Neural cell (in vitro differentiated cells): ENCODE data around the gene C1QB. TPM values are rescaled to one million over a fixed set of nuclear protein-coding genes. Genes with fewer than 3 reads are reported as not detected.
A peak's percentile ranks its signal among the peaks of the same experiment; 100 is the strongest.

ENCODE experiments used
- H2AFZ ChIP-seq: fragments of 200-600, 300-800 bp; sonication (generic), shearing (Covaris generic); 2 replicates; pipeline ENCODE4 v1.6.0; 2014; ENCODE audit warnings: low read depth, mild to moderate bottlenecking, antibody characterized with exemption, low read length, moderate library complexity
- H3F3A ChIP-seq: fragments of 200-600 bp; shearing (Covaris generic); 2 replicates; pipeline ENCODE4 v1.6.1; 2016; ENCODE audit warnings: mild to moderate bottlenecking, moderate library complexity, mixed read lengths, antibody characterized with exemption, low read length; ENCODE audit not compliant: insufficient read depth, poor library complexity, severe bottlenecking
- H3K27ac ChIP-seq: fragments of 200-600, 300-800 bp; sonication (generic), shearing (Covaris generic); 2 replicates; pipeline ENCODE4 v1.5.1; 2014; ENCODE audit warnings: mild to moderate bottlenecking, low read length, moderate library complexity
- H3K27me3 ChIP-seq: fragments of 300-800, 200-600 bp; sonication (generic), shearing (Covaris generic); 2 replicates; pipeline ENCODE4 v1.6.0; 2014; ENCODE audit warnings: mild to moderate bottlenecking, low read depth, low read length, moderate library complexity; ENCODE audit not compliant: insufficient read depth
- H3K36me3 ChIP-seq: fragments of 300-800, 200-600 bp; sonication (generic), shearing (Covaris generic); 2 replicates; pipeline ENCODE4 v1.5.1; 2014; ENCODE audit warnings: mild to moderate bottlenecking, antibody characterized with exemption, low read length, moderate library complexity; ENCODE audit not compliant: insufficient read depth
- H3K4me2 ChIP-seq: fragments of 300-800, 200-600 bp; sonication (generic), shearing (Covaris generic); 2 replicates; pipeline ENCODE4 v1.6.0; 2014; ENCODE audit warnings: mild to moderate bottlenecking, low read length
- H3K4me3 ChIP-seq: fragments of 300-800, 200-600 bp; sonication (generic), shearing (Covaris generic); 2 replicates; pipeline ENCODE4 v1.5.1; 2014; ENCODE audit warnings: mild to moderate bottlenecking, low read length, moderate library complexity
- H3K79me2 ChIP-seq: fragments of 200-600 bp; shearing (Covaris generic); replicated peaks from 2 replicates; pipeline ENCODE4 v1.6.0; 2014; ENCODE audit warnings: mild to moderate bottlenecking, low read length, moderate library complexity; ENCODE audit not compliant: insufficient read depth
- H3K9ac ChIP-seq: fragments of 300-800, 200-600 bp; sonication (generic), shearing (Covaris generic); 2 replicates; pipeline ENCODE4 v1.6.1; 2016; ENCODE audit warnings: mild to moderate bottlenecking, low read length, mixed read lengths
- H3K9me2 ChIP-seq: fragments of 200-600 bp; shearing (Covaris generic); 2 replicates; pipeline ENCODE4 v1.6.1; 2016; ENCODE audit warnings: mild to moderate bottlenecking, low read length, mixed read lengths; ENCODE audit not compliant: insufficient read depth
- H3K9me3 ChIP-seq: fragments of 200-600, 300-800 bp; sonication (generic), shearing (Covaris generic); 2 replicates; pipeline ENCODE4 v1.6.1; 2016; ENCODE audit warnings: mild to moderate bottlenecking, mixed run types, low read length, moderate library complexity, mixed read lengths
- H4K20me1 ChIP-seq: fragments of 200-600 bp; shearing (Covaris generic); 2 replicates; pipeline ENCODE4 v1.6.1; 2016; ENCODE audit warnings: mild to moderate bottlenecking, mixed run types; ENCODE audit not compliant: insufficient read depth
- EP300 ChIP-seq: fragments of 450-650 bp; conservative IDR thresholded peaks from 2 replicates; pipeline ENCODE4 v1.6.1; 2014; ENCODE audit warnings: antibody characterized with exemption, mild to moderate bottlenecking, moderate library complexity; ENCODE audit not compliant: poor library complexity, severe bottlenecking
- EZH2 ChIP-seq: fragments of 200-600, 300-800 bp; shearing (Covaris generic), sonication (generic); IDR thresholded peaks from 2 replicates; pipeline ENCODE4 v1.6.1; 2014; ENCODE audit warnings: antibody characterized with exemption, low read length, borderline replicate concordance, mild to moderate bottlenecking; ENCODE audit not compliant: insufficient read depth, poor library complexity, severe bottlenecking
- MXI1 ChIP-seq: fragments of 450-650 bp; conservative IDR thresholded peaks from 2 replicates; pipeline ENCODE4 v1.6.1; 2014; ENCODE audit warnings: antibody characterized with exemption, mild to moderate bottlenecking; ENCODE audit not compliant: poor library complexity, severe bottlenecking
- POLR2AphosphoS5 ChIP-seq: IDR thresholded peaks from 2 replicates; pipeline ENCODE4 v1.6.1; 2012
- RAD21 ChIP-seq: fragments of 450-650 bp; conservative IDR thresholded peaks from 2 replicates; pipeline ENCODE4 v1.6.1; 2014; ENCODE audit warnings: antibody characterized with exemption, mild to moderate bottlenecking, moderate library complexity
- SMC3 ChIP-seq: fragments of 450-650 bp; conservative IDR thresholded peaks from 2 replicates; pipeline ENCODE4 v1.6.1; 2014; ENCODE audit warnings: antibody characterized with exemption, mild to moderate bottlenecking, moderate library complexity; ENCODE audit not compliant: poor library complexity
- TAF1 ChIP-seq: IDR thresholded peaks from 2 replicates; pipeline ENCODE4 v1.6.1; 2012; ENCODE audit warnings: low read depth
- polyA plus RNA-seq: library from polyadenylated mRNA; depleted of rRNA; stranded (reverse); fragments of >200 nt; gene quantifications from 2 replicates; pipeline ENCODE4 v1.2.3, GENCODE V29; 2014
- TF ChIP-seq, protein P1 (sequence below): fragments of 450-650 bp; IDR thresholded peaks from 2 replicates; pipeline ENCODE4 v1.5.1; 2014; ENCODE audit warnings: antibody characterized with exemption, mild to moderate bottlenecking, moderate library complexity; ENCODE audit not compliant: poor library complexity, severe bottlenecking
- TF ChIP-seq, protein P2 (sequence below): IDR thresholded peaks from 2 replicates; pipeline ENCODE4 v1.6.1; 2012; ENCODE audit warnings: borderline replicate concordance

C1QB gene
- polyA plus RNA-seq, 1 donor from 2014 or later, result not detected

DNA sequence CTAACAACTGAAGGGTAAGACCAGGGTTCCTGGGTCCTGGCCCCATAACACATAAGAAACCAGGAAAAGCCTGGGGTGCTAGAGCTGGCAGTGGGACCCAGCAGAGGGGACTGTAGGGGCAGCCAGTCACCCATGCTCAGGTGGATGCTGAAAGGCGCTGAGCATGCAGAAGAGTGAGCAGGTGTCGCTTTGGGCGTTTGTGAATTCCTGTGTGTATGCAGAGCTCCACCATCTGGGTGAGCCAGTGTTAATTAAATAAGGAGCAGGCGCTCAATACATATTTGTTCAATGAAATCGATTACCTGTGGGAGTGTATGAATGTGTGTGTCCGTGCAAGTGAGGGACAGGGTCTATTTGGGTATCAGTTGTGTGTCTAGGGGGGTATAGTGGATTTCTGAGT, 16.1 kb upstream of the C1QB start:
- Histone ChIP-seq H3K9ac (no peak overlapping the region), H3K4me2 (no peak overlapping the region), H2AFZ (no peak overlapping the region), H4K20me1 (no peaks in the 10 kb centered on the region), H3K79me2 (no peaks in the 10 kb centered on the region), H3K27ac (no peak overlapping the region), H3K9me2 (no peaks in the 10 kb centered on the region), H3K9me3 (no peaks in the 10 kb centered on the region), H3F3A (no peaks in the 10 kb centered on the region), H3K27me3 (no peaks in the 10 kb centered on the region), H3K36me3 (no peaks in the 10 kb centered on the region), H3K4me3 (no peak overlapping the region)
- TF ChIP-seq SMC3 (peak; percentile 63), EP300 (no peak), EZH2 (no peak), RAD21 (peak; percentile 61)
- TF ChIP-seq, protein P1, sequence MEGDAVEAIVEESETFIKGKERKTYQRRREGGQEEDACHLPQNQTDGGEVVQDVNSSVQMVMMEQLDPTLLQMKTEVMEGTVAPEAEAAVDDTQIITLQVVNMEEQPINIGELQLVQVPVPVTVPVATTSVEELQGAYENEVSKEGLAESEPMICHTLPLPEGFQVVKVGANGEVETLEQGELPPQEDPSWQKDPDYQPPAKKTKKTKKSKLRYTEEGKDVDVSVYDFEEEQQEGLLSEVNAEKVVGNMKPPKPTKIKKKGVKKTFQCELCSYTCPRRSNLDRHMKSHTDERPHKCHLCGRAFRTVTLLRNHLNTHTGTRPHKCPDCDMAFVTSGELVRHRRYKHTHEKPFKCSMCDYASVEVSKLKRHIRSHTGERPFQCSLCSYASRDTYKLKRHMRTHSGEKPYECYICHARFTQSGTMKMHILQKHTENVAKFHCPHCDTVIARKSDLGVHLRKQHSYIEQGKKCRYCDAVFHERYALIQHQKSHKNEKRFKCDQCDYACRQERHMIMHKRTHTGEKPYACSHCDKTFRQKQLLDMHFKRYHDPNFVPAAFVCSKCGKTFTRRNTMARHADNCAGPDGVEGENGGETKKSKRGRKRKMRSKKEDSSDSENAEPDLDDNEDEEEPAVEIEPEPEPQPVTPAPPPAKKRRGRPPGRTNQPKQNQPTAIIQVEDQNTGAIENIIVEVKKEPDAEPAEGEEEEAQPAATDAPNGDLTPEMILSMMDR, result peak; percentile 49
- TF ChIP-seq, protein P2, sequence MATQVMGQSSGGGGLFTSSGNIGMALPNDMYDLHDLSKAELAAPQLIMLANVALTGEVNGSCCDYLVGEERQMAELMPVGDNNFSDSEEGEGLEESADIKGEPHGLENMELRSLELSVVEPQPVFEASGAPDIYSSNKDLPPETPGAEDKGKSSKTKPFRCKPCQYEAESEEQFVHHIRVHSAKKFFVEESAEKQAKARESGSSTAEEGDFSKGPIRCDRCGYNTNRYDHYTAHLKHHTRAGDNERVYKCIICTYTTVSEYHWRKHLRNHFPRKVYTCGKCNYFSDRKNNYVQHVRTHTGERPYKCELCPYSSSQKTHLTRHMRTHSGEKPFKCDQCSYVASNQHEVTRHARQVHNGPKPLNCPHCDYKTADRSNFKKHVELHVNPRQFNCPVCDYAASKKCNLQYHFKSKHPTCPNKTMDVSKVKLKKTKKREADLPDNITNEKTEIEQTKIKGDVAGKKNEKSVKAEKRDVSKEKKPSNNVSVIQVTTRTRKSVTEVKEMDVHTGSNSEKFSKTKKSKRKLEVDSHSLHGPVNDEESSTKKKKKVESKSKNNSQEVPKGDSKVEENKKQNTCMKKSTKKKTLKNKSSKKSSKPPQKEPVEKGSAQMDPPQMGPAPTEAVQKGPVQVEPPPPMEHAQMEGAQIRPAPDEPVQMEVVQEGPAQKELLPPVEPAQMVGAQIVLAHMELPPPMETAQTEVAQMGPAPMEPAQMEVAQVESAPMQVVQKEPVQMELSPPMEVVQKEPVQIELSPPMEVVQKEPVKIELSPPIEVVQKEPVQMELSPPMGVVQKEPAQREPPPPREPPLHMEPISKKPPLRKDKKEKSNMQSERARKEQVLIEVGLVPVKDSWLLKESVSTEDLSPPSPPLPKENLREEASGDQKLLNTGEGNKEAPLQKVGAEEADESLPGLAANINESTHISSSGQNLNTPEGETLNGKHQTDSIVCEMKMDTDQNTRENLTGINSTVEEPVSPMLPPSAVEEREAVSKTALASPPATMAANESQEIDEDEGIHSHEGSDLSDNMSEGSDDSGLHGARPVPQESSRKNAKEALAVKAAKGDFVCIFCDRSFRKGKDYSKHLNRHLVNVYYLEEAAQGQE, result no peak

GRCh38 chr1:22637907-22638445, 15.1 kb upstream of the C1QB start:
- Histone ChIP-seq H2AFZ (no peak overlapping the region), H3K4me2 (no peak overlapping the region), H4K20me1 (no peaks in the 10 kb centered on the region), H3K79me2 (no peaks in the 10 kb centered on the region), H3K4me3 (no peak overlapping the region), H3K27ac (no peak overlapping the region), H3K9ac (no peak overlapping the region), H3F3A (no peaks in the 10 kb centered on the region), H3K27me3 (no peaks in the 10 kb centered on the region), H3K36me3 (no peaks in the 10 kb centered on the region), H3K9me3 (no peaks in the 10 kb centered on the region), H3K9me2 (no peaks in the 10 kb centered on the region)
- TF ChIP-seq TAF1 (no peak), EZH2 (no peak), RAD21 (no peak), POLR2AphosphoS5 (no peak), EP300 (no peak), MXI1 (no peak), SMC3 (no peak)
- TF ChIP-seq, protein P2, result no peak
- TF ChIP-seq, protein P1, result no peak
